ENCODE results near the gene ANAPC16.

DNA sequence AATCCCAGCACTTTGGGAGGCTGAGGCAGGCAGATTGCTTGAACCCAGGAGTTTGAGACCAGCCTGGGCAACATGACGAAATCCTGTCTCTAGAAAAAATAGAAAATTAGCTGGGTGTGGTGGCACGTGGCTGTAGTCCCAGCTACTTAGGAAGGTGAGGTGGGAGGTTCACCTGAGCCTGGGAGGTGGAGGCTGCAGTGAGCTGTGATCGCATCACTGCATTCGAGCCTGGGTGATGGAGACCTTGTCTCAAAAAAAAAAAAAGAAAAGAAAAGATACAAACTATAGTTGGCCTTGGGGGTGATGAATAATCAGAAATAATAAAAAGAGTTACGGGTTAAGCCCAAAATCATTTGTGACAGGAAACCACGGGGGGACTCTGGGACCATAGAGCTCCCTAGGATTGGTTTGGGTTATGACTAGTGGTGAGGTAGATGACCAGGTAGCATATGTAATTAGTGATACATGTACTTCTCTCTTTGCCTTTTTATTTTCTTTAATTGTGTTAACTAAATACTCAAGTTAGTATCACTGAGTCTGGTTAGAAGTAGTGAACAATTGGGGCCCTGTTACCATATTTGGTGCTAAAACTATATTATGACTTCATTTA is 10.7 kb downstream of the ANAPC16 start:
- TF ChIP-seq, protein P1, sequence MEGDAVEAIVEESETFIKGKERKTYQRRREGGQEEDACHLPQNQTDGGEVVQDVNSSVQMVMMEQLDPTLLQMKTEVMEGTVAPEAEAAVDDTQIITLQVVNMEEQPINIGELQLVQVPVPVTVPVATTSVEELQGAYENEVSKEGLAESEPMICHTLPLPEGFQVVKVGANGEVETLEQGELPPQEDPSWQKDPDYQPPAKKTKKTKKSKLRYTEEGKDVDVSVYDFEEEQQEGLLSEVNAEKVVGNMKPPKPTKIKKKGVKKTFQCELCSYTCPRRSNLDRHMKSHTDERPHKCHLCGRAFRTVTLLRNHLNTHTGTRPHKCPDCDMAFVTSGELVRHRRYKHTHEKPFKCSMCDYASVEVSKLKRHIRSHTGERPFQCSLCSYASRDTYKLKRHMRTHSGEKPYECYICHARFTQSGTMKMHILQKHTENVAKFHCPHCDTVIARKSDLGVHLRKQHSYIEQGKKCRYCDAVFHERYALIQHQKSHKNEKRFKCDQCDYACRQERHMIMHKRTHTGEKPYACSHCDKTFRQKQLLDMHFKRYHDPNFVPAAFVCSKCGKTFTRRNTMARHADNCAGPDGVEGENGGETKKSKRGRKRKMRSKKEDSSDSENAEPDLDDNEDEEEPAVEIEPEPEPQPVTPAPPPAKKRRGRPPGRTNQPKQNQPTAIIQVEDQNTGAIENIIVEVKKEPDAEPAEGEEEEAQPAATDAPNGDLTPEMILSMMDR (IDR thresholded peaks at IDR 0.05), result no peak
- TF ChIP-seq POLR2A (IDR thresholded peaks at IDR 0.05), result no peak
